ENCODE data around the gene POLG2.
"Not testable (repeated sequence)": the region's sequence is repeated elsewhere in the genome, so short reads cannot be mapped to it uniquely, and the experiment has no call there.

POLG2 gene

DNA sequence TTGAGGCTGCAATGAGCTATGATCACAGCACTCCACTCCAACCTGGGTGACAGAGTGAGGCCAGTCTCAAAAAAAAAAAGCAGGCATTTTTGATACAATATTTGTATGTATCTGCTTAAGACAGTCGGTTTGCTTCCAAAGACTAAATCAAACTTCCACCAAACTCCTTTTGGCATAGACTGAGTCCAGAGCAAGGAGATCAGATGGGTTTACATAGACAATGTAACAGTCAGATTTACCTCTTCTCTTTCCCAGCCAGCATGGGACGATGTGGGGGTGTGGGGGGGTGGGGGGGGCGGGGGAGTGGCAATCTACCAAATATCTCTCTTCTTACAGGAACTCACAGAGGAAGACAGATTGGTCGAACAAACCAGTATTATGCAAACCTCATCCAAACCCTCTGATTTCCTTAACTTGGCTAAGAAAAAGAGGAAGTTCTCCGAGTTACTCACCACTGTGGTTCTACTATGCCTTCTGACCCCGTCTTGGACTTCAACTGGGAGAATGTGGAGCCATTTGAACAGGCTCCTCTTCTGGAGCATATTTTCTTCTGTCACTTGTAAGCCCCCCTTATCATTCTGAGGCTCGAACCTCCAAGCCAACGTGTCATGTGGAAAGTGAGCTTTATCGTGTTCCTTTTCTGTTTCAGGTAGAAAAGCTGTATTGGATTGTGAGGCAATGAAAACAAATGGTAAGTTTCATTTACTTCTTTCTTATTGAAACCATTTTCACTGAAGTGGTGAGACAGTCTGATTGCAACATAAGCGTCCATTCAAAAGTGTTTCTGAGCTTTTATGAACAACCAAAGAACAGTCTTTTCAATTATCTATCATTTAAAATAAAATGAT, 48.0 kb downstream of the POLG2 start, which contains the start of gene MILR1:
MILR1 (plus strand) TSS at position 451 of the 848 bp plus-strand sequence; CDS start at position 505, 54 bp downstream.
- H3K27me3 ChIP-seq (ENCODE audit: insufficient read depth, low read length): no peaks in the 10 kb centered on the region
- H3K9ac ChIP-seq (ENCODE audit: low read depth, low read length): no peak within 1 kb of the TSS
- no peaks in the 10 kb centered on the region for H3K36me3 ChIP-seq (ENCODE audit: insufficient read depth, low read depth, low read length)
- H3K27ac ChIP-seq (ENCODE audit: low read length): no peak within 1 kb of the TSS
- H3K9me3 ChIP-seq (ENCODE audit: insufficient read depth, low read depth, low read length): no peaks in the 10 kb centered on the region
- H3K4me1 ChIP-seq (ENCODE audit: insufficient read depth, low read length): no peaks in the 10 kb centered on the region
- no peak within 1 kb of the TSS for H3K4me3 ChIP-seq (ENCODE audit: low read length)

GRCh38 chr17:64447526-64447925, 49.3 kb downstream of the POLG2 start:
- no peak overlapping the region for H3K4me3 ChIP-seq (ENCODE audit: low read length)
- H3K36me3 ChIP-seq (ENCODE audit: insufficient read depth, low read depth, low read length): no peaks in the 10 kb centered on the region
- H3K27ac ChIP-seq (ENCODE audit: low read length): no peak overlapping the region
- no peaks in the 10 kb centered on the region for H3K4me1 ChIP-seq (ENCODE audit: insufficient read depth, low read length)
- H3K9me3 ChIP-seq (ENCODE audit: insufficient read depth, low read depth, low read length): no peaks in the 10 kb centered on the region
- H3K27me3 ChIP-seq (ENCODE audit: insufficient read depth, low read length): no peaks in the 10 kb centered on the region
- H3K9ac ChIP-seq (ENCODE audit: low read depth, low read length): no peak overlapping the region

DNA sequence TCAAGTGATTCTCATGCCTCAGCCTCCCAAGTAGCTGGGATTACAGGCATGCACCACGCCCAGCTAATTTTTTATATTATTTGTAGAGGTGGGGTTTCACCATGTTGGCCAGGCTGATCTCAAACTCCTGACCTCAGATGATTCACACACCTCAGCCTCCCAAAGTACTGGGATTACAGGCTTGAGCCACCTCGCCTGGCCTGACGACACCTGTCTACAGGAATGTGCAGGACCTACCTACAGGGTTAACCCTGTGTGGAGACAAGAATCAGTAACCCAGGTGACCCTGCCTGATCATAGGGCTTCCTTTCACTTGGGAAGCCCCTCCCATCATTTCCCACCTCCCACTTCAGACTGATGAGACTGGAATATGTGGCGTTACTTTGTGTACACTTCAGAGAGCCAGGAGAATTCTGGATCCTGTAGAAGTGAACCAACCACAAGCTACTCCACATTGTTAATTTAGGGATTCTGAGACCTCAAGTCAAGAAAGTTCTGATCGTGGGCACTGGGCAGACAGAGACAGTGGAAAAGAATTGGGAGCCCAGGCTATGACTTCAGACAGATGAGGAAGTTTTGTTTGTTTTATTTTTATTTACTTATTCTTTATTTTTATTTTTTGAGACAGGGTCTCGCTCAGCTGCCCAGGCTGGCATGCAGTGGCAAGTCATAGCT, 53.6 kb downstream of the POLG2 start:
- no peaks in the 10 kb centered on the region for H3K36me3 ChIP-seq (ENCODE audit: insufficient read depth, low read depth, low read length)
- peaks cover 15% of the 10 kb centered on the region for H3K9me3 ChIP-seq (ENCODE audit: insufficient read depth, low read depth, low read length)
- H3K27ac ChIP-seq (ENCODE audit: low read length): no peak overlapping the region
- H3K4me3 ChIP-seq (ENCODE audit: low read length): no peak overlapping the region
- H3K4me1 ChIP-seq (ENCODE audit: insufficient read depth, low read length): no peaks in the 10 kb centered on the region
- H3K9ac ChIP-seq (ENCODE audit: low read depth, low read length): no peak overlapping the region
- H3K27me3 ChIP-seq (ENCODE audit: insufficient read depth, low read length): no peaks in the 10 kb centered on the region

- H3K27ac ChIP-seq (ENCODE audit: low read length): no peak overlapping the region
- H3K4me3 ChIP-seq (ENCODE audit: low read length): no peak overlapping the region
- H3K9ac ChIP-seq (ENCODE audit: low read depth, low read length): no peak overlapping the region
- no peaks in the 10 kb centered on the region for H3K4me1 ChIP-seq (ENCODE audit: insufficient read depth, low read length)
- no peaks in the 10 kb centered on the region for H3K36me3 ChIP-seq (ENCODE audit: insufficient read depth, low read depth, low read length)
- H3K27me3 ChIP-seq (ENCODE audit: insufficient read depth, low read length): no peaks in the 10 kb centered on the region
- H3K9me3 ChIP-seq (ENCODE audit: insufficient read depth, low read depth, low read length): peaks cover 22% of the 10 kb centered on the region
Measured at GRCh38 chr17:64442541-64442971, 54.3 kb downstream of the POLG2 start.

GRCh38 chr17:64441772-64442540, 54.9 kb downstream of the POLG2 start:
- H3K9ac ChIP-seq (ENCODE audit: low read depth, low read length): no peak overlapping the region
- no peak overlapping the region for H3K27ac ChIP-seq (ENCODE audit: low read length)
- no peaks in the 10 kb centered on the region for H3K27me3 ChIP-seq (ENCODE audit: insufficient read depth, low read length)
- H3K4me1 ChIP-seq (ENCODE audit: insufficient read depth, low read length): no peaks in the 10 kb centered on the region
- peaks cover 28% of the 10 kb centered on the region for H3K9me3 ChIP-seq (ENCODE audit: insufficient read depth, low read depth, low read length)
- H3K4me3 ChIP-seq (ENCODE audit: low read length): no peak overlapping the region
- no peaks in the 10 kb centered on the region for H3K36me3 ChIP-seq (ENCODE audit: insufficient read depth, low read depth, low read length)

DNA sequence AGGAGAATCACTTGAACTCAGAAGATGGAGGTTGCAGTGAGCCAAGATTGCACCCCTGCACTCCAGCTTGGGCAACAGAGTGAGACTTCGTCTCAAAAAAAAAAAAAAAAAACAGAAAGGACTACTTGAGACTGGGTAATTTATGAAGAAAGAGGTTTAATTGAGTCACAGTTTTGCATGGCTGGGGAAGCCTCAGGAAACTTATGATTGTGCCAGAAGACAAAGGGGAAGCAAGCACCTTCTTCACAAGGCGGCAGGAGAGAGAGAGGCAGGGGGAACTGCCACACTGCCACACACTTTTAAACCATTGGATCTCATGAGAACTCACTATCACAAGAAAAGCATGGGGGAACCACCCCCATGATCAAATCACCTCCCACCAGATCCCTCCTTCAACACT, 56.9 kb downstream of the POLG2 start:
- H3K9me3 ChIP-seq (ENCODE audit: insufficient read depth, low read depth, low read length): peaks cover 44% of the 10 kb centered on the region
- no peak overlapping the region for H3K4me3 ChIP-seq (ENCODE audit: low read length)
- H3K36me3 ChIP-seq (ENCODE audit: insufficient read depth, low read depth, low read length): no peaks in the 10 kb centered on the region
- no peaks in the 10 kb centered on the region for H3K27me3 ChIP-seq (ENCODE audit: insufficient read depth, low read length)
- H3K9ac ChIP-seq (ENCODE audit: low read depth, low read length): no peak overlapping the region
- H3K27ac ChIP-seq (ENCODE audit: low read length): no peak overlapping the region
- no peaks in the 10 kb centered on the region for H3K4me1 ChIP-seq (ENCODE audit: insufficient read depth, low read length)

DNA sequence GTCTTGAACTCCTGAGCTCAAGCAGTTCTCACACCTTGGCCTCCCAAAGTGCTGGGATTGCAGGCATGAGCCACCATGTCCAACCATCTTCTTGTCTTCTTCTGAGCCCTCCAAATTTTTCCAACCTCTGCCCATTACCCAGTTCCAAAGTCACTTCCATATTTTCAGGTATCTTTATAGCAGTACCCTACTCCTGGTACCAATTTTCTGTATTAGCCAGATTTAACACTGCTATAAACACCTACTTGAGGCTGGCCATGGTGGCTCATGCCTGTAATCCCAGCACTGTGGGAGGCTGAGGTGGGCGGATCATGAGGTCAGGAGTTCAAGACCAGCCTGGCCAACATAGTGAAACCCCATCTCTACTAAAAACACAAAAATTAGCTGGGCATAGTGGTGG, 57.3 kb downstream of the POLG2 start:
- not testable (repeated sequence) for H3K4me3 ChIP-seq (ENCODE audit: low read length); H3K27ac ChIP-seq (ENCODE audit: low read length); H3K36me3 ChIP-seq (ENCODE audit: insufficient read depth, low read depth, low read length); H3K27me3 ChIP-seq (ENCODE audit: insufficient read depth, low read length); H3K9ac ChIP-seq (ENCODE audit: low read depth, low read length); H3K4me1 ChIP-seq (ENCODE audit: insufficient read depth, low read length)
- H3K9me3 ChIP-seq (ENCODE audit: insufficient read depth, low read depth, low read length): peaks cover 49% of the 10 kb centered on the region

GRCh38 chr17:64437944-64438525, 58.8 kb downstream of the POLG2 start:
- Histone ChIP-seq H3K27me3 (ENCODE audit: insufficient read depth, low read length) (no peaks in the 10 kb centered on the region), H3K4me3 (ENCODE audit: low read length) (no peak overlapping the region), H3K9me3 (ENCODE audit: insufficient read depth, low read depth, low read length) (peaks cover 58% of the 10 kb centered on the region), H3K9ac (ENCODE audit: low read depth, low read length) (no peak overlapping the region), H3K4me1 (ENCODE audit: insufficient read depth, low read length) (no peaks in the 10 kb centered on the region), H3K27ac (ENCODE audit: low read length) (no peak overlapping the region), H3K36me3 (ENCODE audit: insufficient read depth, low read depth, low read length) (no peaks in the 10 kb centered on the region)

DNA sequence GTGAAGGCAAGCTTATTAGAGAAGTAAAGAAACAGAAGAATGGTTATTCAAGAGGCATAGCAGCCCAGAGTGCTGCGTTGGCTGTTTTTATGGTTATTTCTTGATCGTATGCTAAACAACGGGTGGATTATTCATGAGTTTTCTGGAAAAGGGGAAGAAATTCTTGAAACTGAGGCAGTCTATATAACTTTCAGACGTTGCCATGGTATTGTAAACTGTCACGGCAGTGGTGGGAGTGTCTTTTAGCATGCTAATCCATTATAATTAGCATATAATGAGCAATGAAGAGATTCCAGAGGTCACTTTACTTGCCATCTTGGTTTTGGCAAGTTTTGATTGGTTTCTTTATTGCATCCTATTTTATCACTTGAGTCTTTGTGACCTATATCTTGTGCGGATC, 65.3 kb downstream of the POLG2 start:
- Histone ChIP-seq H3K9ac (ENCODE audit: low read depth, low read length) (no peak overlapping the region), H3K27ac (ENCODE audit: low read length) (no peak overlapping the region), H3K36me3 (ENCODE audit: insufficient read depth, low read depth, low read length) (no peaks in the 10 kb centered on the region), H3K9me3 (ENCODE audit: insufficient read depth, low read depth, low read length) (peaks cover 37% of the 10 kb centered on the region), H3K27me3 (ENCODE audit: insufficient read depth, low read length) (no peaks in the 10 kb centered on the region), H3K4me1 (ENCODE audit: insufficient read depth, low read length) (no peaks in the 10 kb centered on the region), H3K4me3 (ENCODE audit: low read length) (no peak overlapping the region)

DNA sequence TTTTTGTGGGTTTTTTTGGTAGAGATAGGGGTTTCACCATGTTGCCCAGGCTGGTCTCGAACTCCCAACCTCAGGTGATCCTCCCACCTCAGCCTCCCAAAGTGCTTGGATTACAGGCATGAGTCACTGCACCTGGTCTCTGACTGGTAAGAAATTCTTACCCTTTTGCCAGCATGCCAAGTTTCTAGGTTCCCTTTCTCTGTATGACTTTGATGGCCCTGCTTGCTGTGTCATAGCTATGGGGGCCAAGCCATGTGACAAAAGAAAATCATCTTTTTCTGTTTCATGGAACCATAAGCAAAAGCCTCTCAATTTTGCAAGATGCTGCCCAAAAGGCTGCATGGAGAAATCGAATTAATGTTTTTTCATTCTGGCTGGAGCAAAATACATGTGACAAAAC, 66.8 kb downstream of the POLG2 start:
- H3K9me3 ChIP-seq (ENCODE audit: insufficient read depth, low read depth, low read length): peaks cover 39% of the 10 kb centered on the region
- not testable (repeated sequence) for H3K27me3 ChIP-seq (ENCODE audit: insufficient read depth, low read length); H3K4me3 ChIP-seq (ENCODE audit: low read length); H3K9ac ChIP-seq (ENCODE audit: low read depth, low read length); H3K4me1 ChIP-seq (ENCODE audit: insufficient read depth, low read length); H3K36me3 ChIP-seq (ENCODE audit: insufficient read depth, low read depth, low read length); H3K27ac ChIP-seq (ENCODE audit: low read length)

- Histone ChIP-seq H3K27me3 (ENCODE audit: insufficient read depth, low read length) (no peaks in the 10 kb centered on the region), H3K27ac (ENCODE audit: low read length) (no peak overlapping the region), H3K9ac (ENCODE audit: low read depth, low read length) (no peak overlapping the region), H3K36me3 (ENCODE audit: insufficient read depth, low read depth, low read length) (no peaks in the 10 kb centered on the region), H3K4me1 (ENCODE audit: insufficient read depth, low read length) (no peaks in the 10 kb centered on the region), H3K4me3 (ENCODE audit: low read length) (no peak overlapping the region), H3K9me3 (ENCODE audit: insufficient read depth, low read depth, low read length) (peaks cover 25% of the 10 kb centered on the region; the same call in 1 of the 2 replicates)
Measured at GRCh38 chr17:64428406-64428805, 68.4 kb downstream of the POLG2 start.
